ENCODE data around the gene ZNF41.

Gene ZNF41

DNA sequence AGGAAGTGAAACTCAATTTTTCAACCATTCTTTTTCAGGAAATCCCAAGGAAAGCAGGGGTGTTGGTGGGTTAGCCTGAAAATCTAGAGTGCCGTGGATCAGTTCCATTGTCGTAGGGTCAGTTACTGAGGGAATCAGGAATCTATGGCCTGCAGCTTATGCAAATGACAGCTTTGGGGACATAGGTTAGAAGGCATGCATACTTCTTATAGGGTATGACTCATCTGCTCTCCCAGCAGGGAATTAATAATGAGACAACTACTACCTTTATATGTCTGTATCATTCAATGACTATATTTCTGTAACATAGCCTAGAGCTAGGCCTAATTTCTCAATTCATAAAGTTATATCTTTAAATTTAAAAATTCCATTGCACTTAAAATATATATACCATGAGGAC lies 36.6 kb downstream of the ZNF41 start:
- no peak for DNase-seq (ENCODE audit: low read depth)
- TF ChIP-seq, protein P1, sequence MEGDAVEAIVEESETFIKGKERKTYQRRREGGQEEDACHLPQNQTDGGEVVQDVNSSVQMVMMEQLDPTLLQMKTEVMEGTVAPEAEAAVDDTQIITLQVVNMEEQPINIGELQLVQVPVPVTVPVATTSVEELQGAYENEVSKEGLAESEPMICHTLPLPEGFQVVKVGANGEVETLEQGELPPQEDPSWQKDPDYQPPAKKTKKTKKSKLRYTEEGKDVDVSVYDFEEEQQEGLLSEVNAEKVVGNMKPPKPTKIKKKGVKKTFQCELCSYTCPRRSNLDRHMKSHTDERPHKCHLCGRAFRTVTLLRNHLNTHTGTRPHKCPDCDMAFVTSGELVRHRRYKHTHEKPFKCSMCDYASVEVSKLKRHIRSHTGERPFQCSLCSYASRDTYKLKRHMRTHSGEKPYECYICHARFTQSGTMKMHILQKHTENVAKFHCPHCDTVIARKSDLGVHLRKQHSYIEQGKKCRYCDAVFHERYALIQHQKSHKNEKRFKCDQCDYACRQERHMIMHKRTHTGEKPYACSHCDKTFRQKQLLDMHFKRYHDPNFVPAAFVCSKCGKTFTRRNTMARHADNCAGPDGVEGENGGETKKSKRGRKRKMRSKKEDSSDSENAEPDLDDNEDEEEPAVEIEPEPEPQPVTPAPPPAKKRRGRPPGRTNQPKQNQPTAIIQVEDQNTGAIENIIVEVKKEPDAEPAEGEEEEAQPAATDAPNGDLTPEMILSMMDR (conservative IDR thresholded peaks at IDR 0.05; ENCODE audit: low read length) = no peak
- H3K4me3 ChIP-seq (ENCODE audit: low read length) = no peak overlapping the region

DNA sequence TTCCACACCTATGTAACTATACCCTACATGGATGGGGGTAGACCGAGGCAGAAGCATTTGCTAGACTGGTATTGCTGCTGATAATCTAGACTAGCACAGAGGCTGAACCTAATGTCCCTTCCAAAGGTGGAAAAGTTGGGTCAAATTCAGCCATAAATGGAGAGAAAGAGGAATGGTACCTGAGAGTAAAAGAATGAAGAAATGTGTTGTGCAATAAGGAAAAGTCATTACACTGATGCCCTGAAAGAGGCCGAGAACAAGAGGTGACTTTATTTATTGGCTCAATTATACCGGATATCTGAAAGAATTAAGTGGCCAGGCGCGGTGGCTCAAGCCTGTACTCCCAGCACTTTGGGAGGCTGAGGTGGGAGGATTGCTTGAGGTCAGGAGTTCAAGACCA lies 52.1 kb downstream of the ZNF41 start:
- TF ChIP-seq, protein P1 (conservative IDR thresholded peaks at IDR 0.05; ENCODE audit: low read length) = no peak

DNA sequence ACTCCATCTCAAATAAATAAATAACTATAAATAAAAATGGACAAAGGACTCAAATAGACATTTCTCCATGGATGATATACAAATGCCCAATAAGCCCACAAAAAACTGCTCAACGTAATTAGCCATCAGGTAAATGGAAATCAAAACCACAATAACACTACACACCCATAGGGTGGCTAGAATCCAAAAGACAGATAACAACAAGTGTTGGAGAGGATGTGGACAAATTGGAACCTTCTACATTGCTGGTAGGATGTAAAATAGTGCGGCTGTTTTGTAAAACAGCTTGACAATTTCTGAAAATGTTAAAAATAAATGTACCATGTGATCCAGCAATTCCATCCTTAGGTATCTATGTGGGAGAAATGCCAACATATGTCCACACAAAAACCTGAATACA lies 60.6 kb downstream of the ZNF41 start:
- TF ChIP-seq, protein P1 (conservative IDR thresholded peaks at IDR 0.05; ENCODE audit: low read length) = no peak
- DNase-seq (ENCODE audit: low read depth) = no peak

More for the DNA sequence above, 52.1 kb downstream of the ZNF41 start:
- H3K4me3 ChIP-seq (ENCODE audit: low read length) = no peak overlapping the region
- no peak for DNase-seq (ENCODE audit: low read depth)

DNA sequence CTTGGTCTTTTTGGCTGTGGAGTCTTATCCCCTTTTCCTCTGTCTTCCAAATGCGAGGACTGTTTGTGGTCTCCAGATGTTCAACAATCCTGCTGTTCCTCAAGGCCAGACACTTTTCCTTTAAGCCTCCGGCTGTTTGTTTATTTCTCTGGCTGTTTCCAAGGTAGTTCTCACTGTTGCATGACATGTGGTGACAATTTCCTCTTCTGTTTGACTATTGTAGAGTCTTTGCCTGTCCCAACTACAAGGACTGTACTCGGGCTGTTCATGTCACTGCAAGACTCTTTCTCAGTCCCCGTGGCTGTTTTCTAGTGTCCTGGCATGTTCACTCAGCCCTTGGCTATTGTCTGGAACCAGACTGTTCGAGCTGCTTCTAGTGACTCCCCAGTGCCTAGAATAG lies 62.1 kb downstream of the ZNF41 start:
- TF ChIP-seq, protein P1 (conservative IDR thresholded peaks at IDR 0.05; ENCODE audit: low read length) = no peak
- H3K4me3 ChIP-seq (ENCODE audit: low read length) = no peak overlapping the region
- DNase-seq (ENCODE audit: low read depth) = no peak

More for the DNA sequence above, 60.6 kb downstream of the ZNF41 start:
- H3K4me3 ChIP-seq (ENCODE audit: low read length) = no peak overlapping the region

DNA sequence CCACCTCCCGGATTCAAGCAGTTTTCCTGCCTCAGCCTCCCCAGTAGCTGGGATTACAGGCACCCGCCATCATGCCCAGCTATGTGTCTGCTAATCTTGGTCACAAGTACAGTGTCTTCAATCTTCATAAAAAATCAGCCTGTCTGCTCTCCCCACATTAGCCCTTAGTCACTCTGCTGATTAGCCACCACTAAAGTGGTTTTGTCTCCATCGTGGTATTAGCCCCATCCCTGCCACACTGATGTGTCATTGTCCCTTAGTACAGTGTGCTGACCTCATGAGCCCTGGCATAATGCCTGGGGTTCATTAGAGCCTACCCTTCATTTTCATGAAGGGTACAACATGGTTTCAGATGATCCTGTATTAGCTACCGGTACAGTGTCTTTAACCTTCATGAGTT lies 62.8 kb downstream of the ZNF41 start:
- no peak for DNase-seq (ENCODE audit: low read depth)
- no peak overlapping the region for H3K4me3 ChIP-seq (ENCODE audit: low read length)
- TF ChIP-seq, protein P1 (conservative IDR thresholded peaks at IDR 0.05; ENCODE audit: low read length) = no peak

DNA sequence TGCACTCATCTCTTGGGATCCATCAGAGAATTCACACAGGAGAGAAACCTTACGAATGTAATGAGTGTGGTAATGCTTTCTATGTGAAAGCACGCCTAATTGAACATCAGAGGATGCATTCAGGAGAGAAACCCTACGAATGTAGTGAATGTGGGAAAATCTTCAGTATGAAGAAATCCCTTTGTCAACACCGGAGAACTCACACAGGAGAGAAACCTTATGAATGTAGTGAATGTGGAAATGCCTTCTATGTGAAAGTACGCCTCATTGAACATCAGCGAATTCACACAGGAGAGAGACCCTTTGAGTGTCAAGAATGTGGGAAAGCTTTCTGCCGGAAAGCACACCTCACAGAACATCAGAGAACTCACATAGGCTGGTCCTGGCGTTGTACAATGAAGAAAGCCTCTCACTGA lies 69.8 kb downstream of the ZNF41 start:
- H3K4me3 ChIP-seq (ENCODE audit: low read length) = no peak overlapping the region
- DNase-seq (ENCODE audit: low read depth) = no peak
- TF ChIP-seq, protein P1 (conservative IDR thresholded peaks at IDR 0.05; ENCODE audit: low read length) = no peak

Measured in AG10803 (cell line).